Mucosa of gallbladder (tissue), 1 donor: ENCODE data around the gene MAP3K21. TPM values are rescaled to one million over a fixed set of nuclear protein-coding genes. Genes with fewer than 3 reads are reported as not detected.

Source experiments
- total RNA-seq: library from RNA; stranded (reverse); gene quantifications from one replicate; pipeline ENCODE4 v1.2.1, GENCODE V29; 2021
- donor health status: DM: no; HTN: no; CAD: no.

MAP3K21 gene
- total RNA-seq, 1 donor from 2014 or later = 11.9 TPM

Other genes with a start within 250 kb of the MAP3K21 start
- gene PCNX2, start 32.0 kb upstream of the MAP3K21 start, total RNA-seq = 28.4 TPM